ENCODE data around the gene GLA. TPM values are rescaled to one million over a fixed set of nuclear protein-coding genes. Genes with fewer than 3 reads are reported as not detected.

The GLA gene
- total RNA-seq, 1 experiment from 2014 or later: 41.9 TPM

DNA sequence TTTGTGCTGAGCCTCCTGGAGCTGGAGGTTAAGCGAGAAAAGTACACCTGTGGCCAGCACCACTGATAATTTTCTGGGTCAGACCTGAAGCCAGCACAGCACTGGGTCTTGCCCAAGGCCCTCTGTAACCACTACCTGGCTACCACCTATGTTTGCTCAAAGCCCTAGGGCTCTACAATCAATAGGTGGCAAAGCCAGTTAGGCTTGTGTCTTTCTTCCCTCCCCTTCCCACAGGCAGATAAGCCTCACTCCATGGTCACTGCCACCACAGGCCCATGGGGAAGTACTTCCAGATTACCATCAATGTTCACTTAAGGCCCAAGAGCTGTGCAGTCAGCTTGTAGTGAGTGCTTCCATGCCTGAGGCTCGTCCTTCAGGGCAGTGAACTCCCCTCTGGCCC, 42.4 kb upstream of the GLA start:
- Mint-ChIP-seq H3K9me3 (peaks cover 54 to 57% of the 10 kb centered on the region in 2 experiments), H3K27me3 (ENCODE audit: low read depth) (no peaks in the 10 kb centered on the region), H3K36me3 (ENCODE audit: insufficient read depth in 1 of 3, low read depth in 3 of 3) (peaks cover 2 to 29% (median 18%) of the 10 kb centered on the region in 3 experiments), H3K27ac (0 out of 7 replicates have a peak overlapping the region, but pooled peaks of 1 of the 3 experiments have one; percentile 28), H3K4me1 (no peaks in the 10 kb centered on the region), H3K4me3 (no peak overlapping the region)
- H4K20me1 ChIP-seq (ENCODE audit: control insufficient read depth, insufficient read depth, insufficient read length): no peaks in the 10 kb centered on the region
- no peak overlapping the region for H3K4ac ChIP-seq (ENCODE audit: low read depth, low read length)
- no peaks in the 10 kb centered on the region for H3K27me3 ChIP-seq (ENCODE audit: insufficient read depth, low read length)
- TF ChIP-seq, protein P1, sequence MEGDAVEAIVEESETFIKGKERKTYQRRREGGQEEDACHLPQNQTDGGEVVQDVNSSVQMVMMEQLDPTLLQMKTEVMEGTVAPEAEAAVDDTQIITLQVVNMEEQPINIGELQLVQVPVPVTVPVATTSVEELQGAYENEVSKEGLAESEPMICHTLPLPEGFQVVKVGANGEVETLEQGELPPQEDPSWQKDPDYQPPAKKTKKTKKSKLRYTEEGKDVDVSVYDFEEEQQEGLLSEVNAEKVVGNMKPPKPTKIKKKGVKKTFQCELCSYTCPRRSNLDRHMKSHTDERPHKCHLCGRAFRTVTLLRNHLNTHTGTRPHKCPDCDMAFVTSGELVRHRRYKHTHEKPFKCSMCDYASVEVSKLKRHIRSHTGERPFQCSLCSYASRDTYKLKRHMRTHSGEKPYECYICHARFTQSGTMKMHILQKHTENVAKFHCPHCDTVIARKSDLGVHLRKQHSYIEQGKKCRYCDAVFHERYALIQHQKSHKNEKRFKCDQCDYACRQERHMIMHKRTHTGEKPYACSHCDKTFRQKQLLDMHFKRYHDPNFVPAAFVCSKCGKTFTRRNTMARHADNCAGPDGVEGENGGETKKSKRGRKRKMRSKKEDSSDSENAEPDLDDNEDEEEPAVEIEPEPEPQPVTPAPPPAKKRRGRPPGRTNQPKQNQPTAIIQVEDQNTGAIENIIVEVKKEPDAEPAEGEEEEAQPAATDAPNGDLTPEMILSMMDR (conservative IDR thresholded peaks at IDR 0.05): no peak
- H2AK5ac ChIP-seq (ENCODE audit: insufficient read length, low read length): no peak overlapping the region
- no peak overlapping the region for H2BK15ac ChIP-seq (ENCODE audit: low read depth, low read length)
- H3K79me2 ChIP-seq (ENCODE audit: insufficient read depth, low read length): no peaks in the 10 kb centered on the region
- no peak overlapping the region for H2BK12ac ChIP-seq (ENCODE audit: insufficient read length, low read depth, low read length)
- H3K27ac ChIP-seq (ENCODE audit: insufficient read length, low read depth, low read length): no peak overlapping the region
- H3T11ph ChIP-seq (ENCODE audit: low read length): no peak overlapping the region
- H2BK120ac ChIP-seq (ENCODE audit: low read depth, low read length, poor library complexity, severe bottlenecking): no peak overlapping the region
- H4K8ac ChIP-seq (replicated peaks; ENCODE audit: insufficient read length, low read depth, low read length): no peak overlapping the region
- no peak overlapping the region for H3K4me2 ChIP-seq (ENCODE audit: insufficient read depth, insufficient read length, low read length)
- H2BK20ac ChIP-seq (ENCODE audit: low read depth, low read length, poor library complexity, severe bottlenecking): no peak overlapping the region
- no peaks in the 10 kb centered on the region for H3K4me1 ChIP-seq (ENCODE audit: insufficient read depth, low read length)
- H4K5ac ChIP-seq (ENCODE audit: insufficient read length, low read depth, low read length): no peak overlapping the region
- peaks cover 41% of the 10 kb centered on the region for H3K9me3 ChIP-seq (ENCODE audit: control insufficient read depth, low read depth, low read length)
- no peak overlapping the region for H3K14ac ChIP-seq (ENCODE audit: insufficient read depth, low read length)
- no peak overlapping the region for H2BK5ac ChIP-seq (ENCODE audit: insufficient read length, low read length)
- no peak overlapping the region for H3K23ac ChIP-seq (ENCODE audit: insufficient read length, low read depth, low read length)
- no peak overlapping the region for H4K91ac ChIP-seq (ENCODE audit: insufficient read length, low read depth, low read length)
- no CpG with 5 or more reads among the region's 2 CpGs for WGBS (ENCODE audit: extremely low coverage, insufficient read length, low lambda C conversion rate)
- no peak overlapping the region for H2AFZ ChIP-seq (ENCODE audit: low read length)
- no peak overlapping the region for H3K56ac ChIP-seq (ENCODE audit: insufficient read length, low read depth, low read length)
- DNase-seq: no peak
- no peak overlapping the region for H3K9ac ChIP-seq (ENCODE audit: extremely low read depth, insufficient read length, low read length)
- no peaks in the 10 kb centered on the region for H3K23me2 ChIP-seq (ENCODE audit: insufficient read length, low read depth, low read length, poor library complexity, severe bottlenecking)
- no peak overlapping the region for H3K18ac ChIP-seq (ENCODE audit: insufficient read length, low read depth, low read length)
- H3K79me1 ChIP-seq (ENCODE audit: insufficient read depth, low read depth, low read length, poor library complexity, severe bottlenecking): no peaks in the 10 kb centered on the region

Measured in H9 (cell line).